ENCODE data around the gene TSPEAR. TPM values are rescaled to one million over a fixed set of nuclear protein-coding genes. Genes with fewer than 3 reads are reported as not detected.
"Not testable (repeated sequence)": the region's sequence is repeated elsewhere in the genome, so short reads cannot be mapped to it uniquely, and the experiment has no call there.

TSPEAR gene
- total RNA-seq, 1 donor from 2014 or later, result 0.06 TPM

DNA sequence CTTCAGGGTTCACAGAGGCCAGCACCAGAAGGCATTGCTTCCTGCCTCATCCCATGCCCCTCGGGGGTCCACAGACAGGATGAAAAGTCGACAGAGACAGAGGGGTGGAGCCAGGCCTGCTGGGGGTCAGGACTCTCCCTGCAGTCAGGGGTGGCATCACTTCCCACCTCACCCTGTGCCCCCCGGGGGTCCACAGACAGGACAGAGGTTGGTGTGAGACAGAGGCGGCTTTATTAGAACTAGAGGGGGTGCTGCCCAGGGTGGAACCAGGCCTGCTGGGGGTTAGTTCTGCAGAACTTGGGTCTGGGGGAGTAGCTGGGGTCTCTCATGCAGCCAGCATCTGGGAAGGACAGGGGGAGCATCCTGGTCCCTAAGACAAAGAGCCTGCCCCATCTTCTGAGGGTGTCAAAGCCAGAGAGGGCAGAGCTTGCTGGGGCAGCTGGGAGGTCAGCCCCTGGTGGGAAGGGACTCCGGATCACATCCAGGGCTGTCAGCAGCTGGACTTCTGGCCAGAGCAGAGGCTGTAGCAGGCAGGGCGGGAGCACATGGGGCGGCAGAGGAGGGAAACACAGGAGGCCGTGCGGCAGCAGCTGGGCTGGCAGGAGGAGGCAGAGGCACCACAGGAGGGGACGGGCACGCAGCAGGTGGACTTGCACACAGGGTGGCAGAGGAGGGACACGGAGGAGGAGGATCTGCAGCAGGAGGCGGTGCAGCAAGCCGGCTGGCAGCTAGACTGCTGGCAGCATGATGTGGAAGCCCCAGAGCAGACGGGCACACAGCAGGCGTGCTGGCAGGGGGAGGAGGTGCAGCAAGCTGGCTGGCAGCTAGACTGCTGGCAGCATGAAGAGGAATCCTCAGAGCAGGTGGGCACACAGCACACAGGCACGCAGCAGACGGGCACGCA, 120.2 kb downstream of the TSPEAR start:
- not testable (repeated sequence) for DNase-seq (ENCODE audit: low spot score)

- DNase-seq (ENCODE audit: low spot score), result no peak
Observed at GRCh38 chr21:44590311-44590721, 121.1 kb downstream of the TSPEAR start.

DNA sequence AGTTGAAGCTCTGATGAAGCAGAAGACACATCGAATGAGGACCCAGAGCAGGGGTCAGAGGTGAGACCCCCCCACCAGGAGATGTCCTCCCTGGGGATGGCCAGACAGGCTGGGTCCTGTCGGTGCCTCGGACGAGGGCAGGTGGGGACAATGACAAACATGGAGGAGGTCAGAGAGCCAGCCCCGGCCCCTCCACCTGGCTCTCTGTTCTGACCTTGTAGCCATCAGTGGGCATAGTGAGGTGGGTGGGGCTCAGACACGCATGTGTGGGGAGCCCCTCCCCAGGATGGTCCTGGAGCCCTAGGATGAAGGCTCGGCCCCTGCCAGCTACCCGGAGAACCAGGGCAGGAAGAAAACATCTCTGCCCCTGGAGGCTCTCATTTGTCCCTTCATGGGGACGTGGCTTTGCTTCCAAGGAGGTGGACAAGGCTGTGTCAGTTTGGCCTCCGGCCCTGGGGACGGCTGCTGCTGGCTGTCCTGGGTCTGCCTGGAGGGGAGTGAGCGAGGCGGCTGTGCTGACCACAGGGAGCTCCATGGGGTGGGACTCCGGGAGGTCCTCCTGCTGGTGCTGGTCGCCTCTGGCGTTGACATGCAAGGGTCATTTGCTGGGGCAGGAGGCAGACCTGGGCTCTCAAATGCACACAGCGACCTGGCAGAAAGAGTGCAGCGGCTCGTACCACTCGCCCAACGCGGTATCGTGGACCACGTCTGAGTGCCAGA, 121.6 kb downstream of the TSPEAR start:
- DNase-seq (ENCODE audit: low spot score), result no peak

DNA sequence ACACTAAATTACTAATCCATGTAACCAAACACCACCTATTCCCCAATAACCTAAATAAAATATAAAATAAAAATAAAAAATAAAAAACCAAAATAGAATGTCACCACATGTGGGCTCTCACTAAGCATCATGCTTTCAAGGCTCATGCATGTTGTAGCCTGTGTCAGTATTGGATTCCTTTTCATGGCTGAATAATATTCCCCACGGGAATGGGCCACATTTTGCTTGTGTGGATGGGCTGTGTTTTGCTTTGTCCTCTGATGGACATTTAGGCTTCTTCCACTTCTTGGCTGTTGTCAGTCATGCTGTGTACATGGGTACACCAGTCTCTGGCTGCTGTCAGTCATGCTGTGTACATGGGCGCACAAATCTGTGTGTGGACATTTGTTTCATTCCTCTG, 122.3 kb downstream of the TSPEAR start:
- DNase-seq (ENCODE audit: low spot score), result no peak

DNA sequence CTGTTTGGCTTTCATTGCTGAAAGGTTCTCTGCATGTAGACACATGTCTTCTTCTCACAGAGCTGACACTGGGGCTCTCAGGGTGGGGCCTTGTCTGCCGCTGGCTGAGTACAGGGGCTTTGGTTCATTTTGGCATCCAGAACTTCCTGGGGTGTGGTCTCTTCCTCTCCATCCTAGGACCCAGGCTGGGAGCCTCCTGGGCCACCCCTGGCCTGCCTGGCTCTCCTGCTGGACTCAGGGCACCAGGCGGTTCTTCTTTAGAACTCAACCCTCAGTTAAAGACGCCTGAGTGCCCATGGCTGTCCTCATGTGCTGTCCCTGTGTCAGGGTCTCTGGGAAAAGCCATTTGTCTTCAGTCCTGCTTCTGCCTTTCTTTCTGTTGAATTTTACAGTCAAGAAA, 125.5 kb downstream of the TSPEAR start:
- no peak for DNase-seq (ENCODE audit: low spot score)

GRCh38 chr21:44583800-44584147, 127.6 kb downstream of the TSPEAR start:
- no peak for DNase-seq (ENCODE audit: low spot score)

DNA sequence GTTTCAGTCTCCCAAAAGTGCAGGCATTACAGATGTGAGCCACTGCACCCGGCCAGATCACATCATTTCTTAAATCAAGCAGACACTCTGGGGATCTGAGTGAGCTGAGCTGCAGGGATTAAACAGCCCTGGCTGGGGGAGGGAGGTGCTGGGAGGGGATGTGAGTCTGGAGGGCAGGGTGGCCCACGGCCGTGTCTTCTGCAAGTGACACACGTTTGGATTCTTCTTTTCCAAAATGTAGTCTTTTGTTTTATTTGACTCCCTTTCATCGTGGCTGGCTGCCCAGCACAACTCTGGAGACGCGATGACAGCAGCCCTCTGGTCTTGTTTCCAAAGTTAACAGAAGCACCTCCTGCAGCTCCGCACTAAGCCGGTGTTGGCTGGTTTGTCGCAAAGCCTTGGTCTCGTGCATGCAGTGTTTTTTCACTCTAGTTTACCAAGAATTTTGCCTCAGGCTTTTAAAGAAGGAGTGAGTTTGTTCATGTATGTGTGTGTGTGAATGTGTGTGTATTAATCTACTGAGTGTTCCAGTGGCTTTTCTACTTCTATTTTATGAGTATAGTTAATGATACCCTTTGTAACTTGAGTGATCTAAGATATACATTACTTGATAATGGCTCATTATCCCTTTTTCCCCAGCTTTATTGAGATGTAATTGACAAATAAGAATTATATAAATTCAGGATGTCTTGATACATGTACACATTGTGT, 128.1 kb downstream of the TSPEAR start:
- DNase-seq (ENCODE audit: low spot score), result no peak

- DNase-seq (ENCODE audit: low spot score), result no peak
Observed at GRCh38 chr21:44582055-44582454, 129.3 kb downstream of the TSPEAR start.

DNA sequence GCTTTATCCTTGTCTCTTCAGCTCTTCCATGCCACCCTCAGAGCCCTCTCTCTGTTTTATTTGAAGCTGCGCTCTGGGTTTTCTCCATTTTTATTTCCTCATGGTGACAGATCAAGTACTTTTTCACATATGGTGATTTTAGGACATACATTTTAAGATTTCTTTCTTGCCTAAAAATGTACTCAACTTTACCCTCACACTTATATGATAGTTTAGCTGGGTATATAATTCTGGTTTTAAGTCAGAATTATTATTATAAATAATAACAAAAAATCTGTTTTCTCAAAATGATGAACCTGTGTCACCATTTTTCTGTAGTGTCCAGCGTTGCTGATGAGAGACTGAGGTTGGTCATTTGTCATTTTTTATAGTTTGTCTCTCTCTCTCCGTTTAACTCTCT, 130.2 kb downstream of the TSPEAR start:
- DNase-seq (ENCODE audit: low spot score), result no peak

DNA sequence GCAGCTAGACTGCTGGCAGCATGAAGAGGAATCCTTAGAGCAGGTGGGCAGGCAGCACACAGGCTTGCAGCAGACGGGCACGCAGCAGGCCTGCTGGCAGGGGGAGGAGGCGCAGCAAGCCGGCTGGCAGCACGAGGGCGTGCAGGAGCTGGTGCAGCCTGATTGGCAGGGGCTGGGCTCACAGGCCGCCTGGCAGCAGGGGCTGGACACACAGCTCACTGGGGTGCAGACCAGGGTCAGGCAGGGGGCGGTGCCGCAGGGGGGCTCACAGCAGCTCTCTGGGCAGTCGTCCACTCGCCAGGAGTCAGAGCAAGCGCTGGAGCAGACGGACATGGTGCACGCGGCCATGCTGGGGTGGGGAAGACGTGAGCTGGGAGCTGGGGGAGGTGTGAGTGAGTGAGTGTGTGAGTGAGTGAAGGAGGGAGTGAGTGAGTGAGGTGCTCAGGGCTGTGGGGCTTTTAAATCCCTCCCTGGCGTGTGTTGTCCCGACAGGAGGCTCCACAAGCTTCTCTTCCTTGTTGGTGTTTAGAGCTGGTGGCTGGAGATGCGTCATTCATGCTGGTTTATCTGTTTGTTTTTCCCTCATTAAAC, 131.0 kb downstream of the TSPEAR start, which contains the start of gene KRTAP10-5:
Gene KRTAP10-5 (minus strand): TSS at position 374 of the 591 bp plus-strand sequence. CDS start 26 bp downstream, at position 348.
- not testable (repeated sequence) for DNase-seq (ENCODE audit: low spot score)

DNA sequence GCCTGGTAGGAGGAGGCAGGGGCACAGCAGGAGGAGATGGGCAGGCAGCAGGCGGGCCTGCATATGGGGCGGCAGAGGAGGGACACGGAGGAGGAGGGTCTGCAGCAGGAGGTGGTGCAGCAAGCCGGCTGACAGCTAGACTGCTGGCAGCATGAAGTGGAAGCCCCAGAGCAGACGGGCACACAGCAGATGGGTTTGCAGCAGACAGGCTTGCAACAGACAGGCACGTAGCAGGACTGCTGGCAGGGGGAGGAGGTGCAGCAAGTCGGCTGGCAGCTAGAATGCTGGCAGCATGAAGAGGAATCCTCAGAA, 131.6 kb downstream of the TSPEAR start:
- no peak for DNase-seq (ENCODE audit: low spot score)

- peak; percentile 4 for DNase-seq (ENCODE audit: low spot score)
Observed at GRCh38 chr21:44579056-44579832, 132.1 kb downstream of the TSPEAR start.

DNA sequence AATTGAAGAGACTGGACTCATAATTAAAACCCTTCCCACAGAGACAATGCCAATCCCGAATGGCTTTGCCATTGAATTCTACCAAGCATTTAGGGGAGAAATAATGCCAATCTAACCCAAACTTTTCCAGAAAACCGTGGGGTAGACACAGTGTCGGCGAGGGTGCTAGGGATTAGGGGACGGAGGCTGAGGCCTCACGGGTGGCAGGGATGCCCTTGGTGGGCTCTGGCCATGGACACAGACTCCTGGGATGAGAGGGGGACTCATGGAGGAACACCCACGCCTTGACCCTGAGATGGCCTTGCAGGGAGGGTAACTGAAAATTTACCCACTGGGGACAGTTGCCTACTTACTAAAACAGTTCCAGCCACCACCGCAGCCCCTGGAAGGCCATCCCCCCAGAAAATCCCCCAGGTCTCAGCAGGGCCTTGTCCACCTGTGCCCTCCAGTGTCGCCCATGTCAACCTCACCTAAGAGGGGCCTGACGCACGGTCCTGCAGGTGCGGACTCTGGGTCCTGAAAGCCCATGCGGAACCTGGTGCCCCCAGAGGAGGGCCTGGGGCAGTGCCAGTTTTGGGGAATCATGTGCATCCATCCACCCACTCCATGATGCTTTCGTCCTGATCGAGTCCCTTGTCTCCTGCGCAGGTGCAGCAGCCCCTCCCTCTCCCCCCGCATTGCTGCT, 132.9 kb downstream of the TSPEAR start:
- DNase-seq (ENCODE audit: low spot score), result no peak

DNA sequence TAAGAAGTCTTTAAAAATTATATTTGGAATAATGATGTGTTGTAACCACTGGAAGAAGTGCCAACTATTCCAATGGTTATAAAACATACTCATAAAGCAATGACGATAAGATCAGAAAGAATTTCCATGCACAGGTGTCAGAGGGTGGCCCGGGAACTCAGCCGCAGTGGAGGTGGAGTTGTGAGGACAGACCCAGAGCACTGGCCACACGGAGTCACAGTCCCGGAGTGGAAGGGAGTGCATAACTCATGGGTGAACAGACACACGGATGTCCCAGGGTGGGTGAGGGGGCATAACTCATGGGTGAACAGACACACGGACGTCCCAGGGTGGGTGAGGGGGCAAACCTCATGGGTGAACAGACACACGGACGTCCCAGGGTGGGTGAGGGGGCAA, 135.3 kb downstream of the TSPEAR start:
- DNase-seq (ENCODE audit: low spot score), result no peak

GRCh38 chr21:44575307-44576024, 135.9 kb downstream of the TSPEAR start:
- DNase-seq (ENCODE audit: low spot score), result no peak

- DNase-seq (ENCODE audit: low spot score), result peak; percentile 76
Observed at GRCh38 chr21:44574457-44575306, 136.7 kb downstream of the TSPEAR start.

GRCh38 chr21:44573630-44574456, 137.5 kb downstream of the TSPEAR start, which contains the start of gene KRTAP10-4:
Gene KRTAP10-4, plus strand, starts transcription at chr21:44573729. Its CDS starts 30 bp downstream, at chr21:44573759.
- DNase-seq (ENCODE audit: low spot score), result peak; percentile 4
